Measurements from ENCODE around the gene RSPH3. TPM values are rescaled to one million over a fixed set of nuclear protein-coding genes. Genes with fewer than 3 reads are reported as not detected.
"Not testable (repeated sequence)": the region's sequence is repeated elsewhere in the genome, so short reads cannot be mapped to it uniquely, and the experiment has no call there.

Gene RSPH3
- total RNA-seq, 2 experiments from 2014 or later: 4.2 TPM

DNA sequence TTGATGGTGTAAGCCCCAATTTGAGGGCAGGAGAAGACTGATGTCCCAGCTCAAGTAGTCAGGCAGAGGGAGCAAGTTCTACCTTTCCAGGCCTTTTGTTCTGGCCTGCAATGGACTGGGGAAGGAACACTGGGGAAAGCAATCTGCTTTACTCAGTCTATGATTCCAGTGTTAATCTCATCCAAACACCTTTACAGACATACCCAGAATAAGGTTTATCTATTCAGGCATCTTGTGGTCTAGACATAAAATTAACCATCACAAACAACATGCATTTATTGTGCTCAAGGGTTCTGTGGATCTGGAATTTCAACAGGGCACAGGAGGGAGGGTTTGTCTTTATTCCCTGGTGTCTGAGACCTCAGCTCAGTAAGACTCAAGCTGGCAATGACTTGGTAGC lies 14.4 kb upstream of the RSPH3 start:
- Mint-ChIP-seq H3K27me3 (no peaks in the 10 kb centered on the region), H3K9me3 (peaks cover 3% of the 10 kb centered on the region), H3K36me3 (ENCODE audit: low read depth) (peaks cover 12% of the 10 kb centered on the region), H3K27ac (peak overlapping the region; percentile 26), H3K4me3 (no peak overlapping the region), H3K4me1 (ENCODE audit: low read depth) (peaks cover 66% of the 10 kb centered on the region)
- no peak for ATAC-seq
- TF ChIP-seq, protein P1, sequence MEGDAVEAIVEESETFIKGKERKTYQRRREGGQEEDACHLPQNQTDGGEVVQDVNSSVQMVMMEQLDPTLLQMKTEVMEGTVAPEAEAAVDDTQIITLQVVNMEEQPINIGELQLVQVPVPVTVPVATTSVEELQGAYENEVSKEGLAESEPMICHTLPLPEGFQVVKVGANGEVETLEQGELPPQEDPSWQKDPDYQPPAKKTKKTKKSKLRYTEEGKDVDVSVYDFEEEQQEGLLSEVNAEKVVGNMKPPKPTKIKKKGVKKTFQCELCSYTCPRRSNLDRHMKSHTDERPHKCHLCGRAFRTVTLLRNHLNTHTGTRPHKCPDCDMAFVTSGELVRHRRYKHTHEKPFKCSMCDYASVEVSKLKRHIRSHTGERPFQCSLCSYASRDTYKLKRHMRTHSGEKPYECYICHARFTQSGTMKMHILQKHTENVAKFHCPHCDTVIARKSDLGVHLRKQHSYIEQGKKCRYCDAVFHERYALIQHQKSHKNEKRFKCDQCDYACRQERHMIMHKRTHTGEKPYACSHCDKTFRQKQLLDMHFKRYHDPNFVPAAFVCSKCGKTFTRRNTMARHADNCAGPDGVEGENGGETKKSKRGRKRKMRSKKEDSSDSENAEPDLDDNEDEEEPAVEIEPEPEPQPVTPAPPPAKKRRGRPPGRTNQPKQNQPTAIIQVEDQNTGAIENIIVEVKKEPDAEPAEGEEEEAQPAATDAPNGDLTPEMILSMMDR (IDR thresholded peaks at IDR 0.05): no peak
- ChIA-PET POLR2A (interaction anchor here (1.1 to 2.2 kb wide), 4 partner anchors 25 to 81 kb away, joined by 3 to 8 read pairs (median 4); partner anchors contain the start of gene TAGAP), CTCF (interaction anchor here (2.5 to 18.7 kb wide), 2 partner anchors 93 to 121 kb away, joined by 16 to 506 read pairs; no protein-coding TSS in a partner anchor)
- no peak for DNase-seq
- intact Hi-C loops (cut with micrococcal nuclease): no loop called here

DNA sequence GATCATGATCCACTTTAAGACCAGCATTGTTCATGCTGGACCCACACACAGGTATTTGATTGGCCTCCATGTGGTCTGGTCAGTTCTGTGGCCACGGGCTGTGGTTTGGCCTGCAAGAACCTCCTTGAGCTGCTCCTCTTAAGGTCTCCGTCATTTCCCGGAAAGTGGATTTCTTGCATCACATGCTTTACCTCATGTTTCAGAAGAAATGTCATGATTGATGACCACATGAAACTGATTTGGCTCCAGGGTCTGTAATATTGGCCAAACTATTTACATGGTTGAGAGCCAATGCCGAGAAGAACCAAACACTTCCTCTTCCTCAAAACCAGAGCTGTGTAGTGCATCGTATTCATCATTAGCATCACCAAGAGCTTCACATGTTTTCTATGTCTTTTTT lies 13.2 kb upstream of the RSPH3 start:
- DNase-seq (no peak), ATAC-seq (no peak)
- H3K36me3 Mint-ChIP-seq (ENCODE audit: low read depth): peaks cover 9% of the 10 kb centered on the region
- TF ChIP-seq, protein P1 (IDR thresholded peaks at IDR 0.05): no peak
- peaks cover 59% of the 10 kb centered on the region for H3K4me1 Mint-ChIP-seq (ENCODE audit: low read depth)
- H3K27ac Mint-ChIP-seq: peak overlapping the region; percentile 23
- ChIA-PET POLR2A (interaction anchor here (1.4 to 2.2 kb wide), 3 partner anchors 26 to 91 kb away, joined by 3 to 8 read pairs (median 5); no protein-coding TSS in a partner anchor), CTCF (interaction anchor here (2.5 to 18.7 kb wide), 2 partner anchors 94 to 122 kb away, joined by 16 to 506 read pairs; no protein-coding TSS in a partner anchor)
- peaks cover 3% of the 10 kb centered on the region for H3K9me3 Mint-ChIP-seq
- intact Hi-C loops (cut with micrococcal nuclease): no loop called here
- no peak overlapping the region for H3K4me3 Mint-ChIP-seq
- H3K27me3 Mint-ChIP-seq: no peaks in the 10 kb centered on the region

DNA sequence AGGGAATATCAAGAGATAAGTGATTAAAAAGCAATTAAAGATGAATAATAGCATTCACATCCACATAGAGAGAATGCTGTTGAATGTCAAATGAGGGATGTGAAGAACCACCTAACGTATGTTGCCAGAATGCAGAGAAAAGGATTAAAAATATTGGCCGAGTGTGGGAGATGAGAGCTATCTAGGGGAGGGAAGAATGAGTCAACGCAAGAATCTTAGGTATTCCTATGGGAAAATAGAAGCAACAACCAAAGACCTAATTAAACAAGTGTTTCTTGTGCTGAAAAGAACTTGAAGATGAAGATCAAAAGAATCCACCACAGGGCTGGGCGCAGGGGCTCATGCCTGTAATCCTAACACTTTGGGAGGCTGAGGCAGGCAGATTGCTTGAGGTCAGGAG lies 12.2 kb upstream of the RSPH3 start:
- no peak overlapping the region for H3K27ac Mint-ChIP-seq
- no peak overlapping the region for H3K4me3 Mint-ChIP-seq
- CTCF ChIA-PET: interaction anchor here (1.2 to 18.7 kb wide), 6 partner anchors 12 to 123 kb away, joined by 3 to 506 read pairs (median 61); partner anchors contain the start of genes RSPH3 and TAGAP
- peaks cover 8% of the 10 kb centered on the region for H3K36me3 Mint-ChIP-seq (ENCODE audit: low read depth)
- TF ChIP-seq, protein P1 (IDR thresholded peaks at IDR 0.05): no peak
- ATAC-seq (no peak), DNase-seq (no peak)
- POLR2A ChIA-PET: interaction anchor here (1.4 kb wide), 1 partner anchor 33 kb away, joined by 6 read pairs; the partner anchor contains the start of gene TAGAP
- peaks cover 51% of the 10 kb centered on the region for H3K4me1 Mint-ChIP-seq (ENCODE audit: low read depth)
- peaks cover 3% of the 10 kb centered on the region for H3K9me3 Mint-ChIP-seq
- intact Hi-C loops (cut with micrococcal nuclease): no loop called here
- no peaks in the 10 kb centered on the region for H3K27me3 Mint-ChIP-seq

DNA sequence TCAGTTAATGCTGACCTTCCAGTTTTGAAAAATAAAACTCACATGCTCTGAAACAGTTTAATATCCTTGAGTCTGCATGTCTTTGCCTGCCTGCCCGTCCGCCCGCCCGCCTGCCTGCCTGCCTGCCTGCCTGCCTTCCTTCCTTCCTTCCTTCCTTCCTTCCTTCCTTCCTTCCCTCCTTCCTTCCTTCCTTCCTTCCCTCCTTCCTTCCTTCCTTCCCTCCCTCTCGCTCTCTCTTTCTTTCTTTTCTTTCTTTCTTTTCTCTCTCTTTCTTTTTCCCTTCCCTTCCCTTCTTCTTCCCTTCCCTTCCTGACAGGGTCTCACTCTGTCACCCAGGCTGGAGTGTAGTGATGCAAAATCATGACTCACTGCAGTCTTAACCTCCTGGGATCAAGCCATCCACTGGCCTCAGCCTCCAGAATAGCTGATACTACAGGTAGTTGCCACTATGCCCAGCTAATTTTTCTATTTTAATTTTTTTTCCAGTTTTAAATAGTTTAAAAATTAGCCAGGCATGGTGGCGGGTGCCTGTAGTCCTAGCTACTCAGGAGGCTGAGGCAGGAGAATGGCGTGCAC lies 10.1 kb upstream of the RSPH3 start:
- peaks cover 41% of the 10 kb centered on the region for H3K4me1 Mint-ChIP-seq (ENCODE audit: low read depth)
- ChIA-PET POLR2A (interaction anchor here (1.6 to 1.9 kb wide), 3 partner anchors 23 to 35 kb away, joined by 3 to 6 read pairs (median 5); partner anchors contain the start of gene TAGAP), CTCF (interaction anchor here (0.8 to 18.7 kb wide), 12 partner anchors 7 to 299 kb away, joined by 3 to 506 read pairs (median 8); partner anchors contain the start of genes RSPH3 and TAGAP)
- ATAC-seq; H3K27ac Mint-ChIP-seq; DNase-seq; H3K27me3 Mint-ChIP-seq; H3K36me3 Mint-ChIP-seq (ENCODE audit: low read depth); H3K9me3 Mint-ChIP-seq; H3K4me3 Mint-ChIP-seq; intact Hi-C loops (cut with micrococcal nuclease): not testable (repeated sequence)

DNA sequence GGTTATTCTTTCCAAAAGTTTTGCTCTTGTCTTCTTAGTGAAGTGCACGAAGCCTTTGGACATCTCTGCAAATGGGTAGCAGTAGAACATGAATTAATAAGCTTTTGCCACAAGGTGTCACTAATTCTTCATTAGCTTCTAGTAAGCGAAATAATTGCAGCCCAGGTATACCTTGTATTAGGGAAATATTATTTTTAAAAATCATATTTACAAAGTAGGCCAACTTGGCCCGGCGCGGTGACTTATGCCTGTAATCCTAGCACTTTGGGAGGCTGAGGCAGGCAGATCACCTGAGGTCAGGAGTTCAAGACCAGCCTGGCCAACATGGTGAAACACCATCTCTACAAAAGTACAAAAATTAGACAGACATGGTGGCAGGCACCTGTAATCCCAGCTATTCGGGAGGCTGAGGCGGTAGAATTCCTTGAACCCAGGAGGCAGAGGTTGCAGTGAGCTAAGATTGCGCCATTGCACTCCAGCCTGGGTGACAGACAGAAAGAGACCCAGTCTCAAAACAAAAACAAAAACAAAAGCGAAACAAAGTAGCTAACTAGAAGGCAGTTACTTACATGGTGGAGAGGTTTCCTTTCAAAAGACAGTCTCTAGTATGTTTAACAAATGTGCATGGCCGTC lies 8.8 kb upstream of the RSPH3 start:
- no peaks in the 10 kb centered on the region for H3K9me3 Mint-ChIP-seq
- no peak for DNase-seq
- TF ChIP-seq, protein P1 (IDR thresholded peaks at IDR 0.05): peak; percentile 83
- POLR2A ChIA-PET: interaction anchor here (0.9 to 2.2 kb wide), 8 partner anchors 9 to 98 kb away, joined by 3 to 10 read pairs (median 6); partner anchors contain the start of gene TAGAP
- peak; percentile 76 for ATAC-seq
- peaks cover 28% of the 10 kb centered on the region for H3K4me1 Mint-ChIP-seq (ENCODE audit: low read depth)
- H3K27me3 Mint-ChIP-seq: no peaks in the 10 kb centered on the region
- H3K27ac Mint-ChIP-seq: peak overlapping the region; percentile 65
- no peak overlapping the region for H3K4me3 Mint-ChIP-seq
- peaks cover 2% of the 10 kb centered on the region for H3K36me3 Mint-ChIP-seq (ENCODE audit: low read depth)
- intact Hi-C loops (cut with micrococcal nuclease): loop anchor here (1.0 to 5.0 kb wide), 3 partner anchors 39 to 126 kb away; no protein-coding TSS in a partner anchor
- CTCF ChIA-PET: interaction anchor here (0.7 to 18.7 kb wide), 38 partner anchors 9 to 200 kb away, joined by 3 to 506 read pairs (median 5); partner anchors contain the start of genes RSPH3 and TAGAP

Measured in activated CD8-positive, alpha-beta T cell treated with anti-CD3 and anti-CD28 coated beads for 36 hours (primary cell).